ENCODE measurements around the gene ZNF580. TPM values are rescaled to one million over a fixed set of nuclear protein-coding genes. Genes with fewer than 3 reads are reported as not detected.

Gene ZNF580
- polyA plus RNA-seq (2013, experiment 1 of 4): 45.3 TPM
- polyA plus RNA-seq (2013, experiment 2 of 4): 44.3 TPM
- polyA plus RNA-seq (2013, experiment 3 of 4): 41.1 TPM
- 44.7 TPM for polyA plus RNA-seq (2013, experiment 4 of 4)

DNA sequence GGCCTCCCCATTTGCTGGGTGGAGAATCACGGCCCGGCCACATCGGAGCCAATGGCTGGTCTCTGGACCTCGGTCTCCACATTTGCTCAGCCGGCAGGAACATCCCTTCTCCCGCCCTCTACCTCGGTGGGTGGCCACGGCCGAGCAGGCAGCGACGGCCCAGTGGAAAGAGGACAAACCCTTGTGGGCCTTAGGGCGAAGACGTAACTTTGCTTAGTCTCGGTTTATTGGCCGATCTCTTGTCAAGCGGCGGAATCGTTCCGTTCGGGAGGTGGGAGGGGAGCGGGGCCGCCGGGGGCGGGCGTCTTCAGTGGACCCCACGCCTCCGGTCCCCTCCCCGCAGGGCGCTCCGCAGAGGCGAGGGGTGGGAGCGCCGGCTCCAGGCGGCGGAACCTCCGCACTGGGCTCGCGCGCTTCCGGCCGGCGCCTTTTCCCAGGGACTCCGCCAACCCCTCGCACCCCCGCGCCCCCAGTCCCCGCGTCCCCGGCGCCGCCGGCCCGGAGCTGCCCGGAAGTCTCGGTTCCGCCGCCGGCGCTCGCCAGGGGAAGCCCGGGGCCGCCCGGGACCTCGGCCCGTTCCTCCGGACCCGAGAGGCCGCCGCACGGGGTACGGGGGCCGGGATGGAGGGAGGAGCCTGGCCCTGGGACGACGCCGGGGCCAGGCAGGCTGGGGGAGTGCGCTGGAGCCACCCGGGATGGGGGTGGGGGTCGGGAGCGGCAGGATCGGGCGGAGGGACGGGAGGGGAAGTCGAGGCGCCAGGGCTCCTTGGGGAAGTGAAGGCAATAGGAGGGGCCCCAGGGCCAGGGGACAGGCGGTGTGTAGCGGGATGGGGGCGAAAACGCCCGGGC, at the start of gene ZNF580:
TSS of gene ZNF580 (plus strand) at position 426 of the 849 bp plus-strand sequence. CDS start 1,507 bp downstream, outside the sequence.
- Histone ChIP-seq H3K4me1 (ENCODE audit: control insufficient read depth, insufficient read depth, low read length) (peaks cover 26% of the 10 kb centered on the region), H3K36me3 (ENCODE audit: control insufficient read depth, insufficient read depth, low read length) (peaks cover 14% of the 10 kb centered on the region), H3K27ac (ENCODE audit: insufficient read depth, low read depth, low read length, poor library complexity, severe bottlenecking) (peak within 1 kb of the TSS; percentile 62), H3K9me3 (ENCODE audit: control insufficient read depth, low read length) (no peaks in the 10 kb centered on the region), H3K4me3 (ENCODE audit: insufficient read depth, low read depth, low read length) (peak within 1 kb of the TSS; percentile 59), H3K27me3 (ENCODE audit: control insufficient read depth, insufficient read depth, low read length, poor library complexity, severe bottlenecking) (no peaks in the 10 kb centered on the region)
- WGBS, 2 experiments: 1 to 2% methylated on average over 89 of the region's 89 CpGs

- Histone ChIP-seq H3K36me3 (ENCODE audit: control insufficient read depth, insufficient read depth, low read length) (peaks cover 17% of the 10 kb centered on the region), H3K9me3 (ENCODE audit: control insufficient read depth, low read length) (no peaks in the 10 kb centered on the region), H3K4me3 (ENCODE audit: insufficient read depth, low read depth, low read length) (no peak overlapping the region), H3K4me1 (ENCODE audit: control insufficient read depth, insufficient read depth, low read length) (peaks cover 9% of the 10 kb centered on the region), H3K27me3 (ENCODE audit: control insufficient read depth, insufficient read depth, low read length, poor library complexity, severe bottlenecking) (no peaks in the 10 kb centered on the region), H3K27ac (ENCODE audit: insufficient read depth, low read depth, low read length, poor library complexity, severe bottlenecking) (no peak overlapping the region)
- WGBS, 2 experiments: 87 to 91% methylated on average over 10 of the region's 10 CpGs
These were observed 49.2 kb upstream of the ZNF580 start for GRCh38 chr19:55591555-55591954.

- H3K27me3 ChIP-seq (ENCODE audit: control insufficient read depth, insufficient read depth, low read length, poor library complexity, severe bottlenecking): no peaks in the 10 kb centered on the region
- peaks cover 10% of the 10 kb centered on the region for H3K4me1 ChIP-seq (ENCODE audit: control insufficient read depth, insufficient read depth, low read length)
- WGBS, 2 experiments: 97% methylated on average over 73 of the region's 73 CpGs
- H3K4me3 ChIP-seq (ENCODE audit: insufficient read depth, low read depth, low read length): no peak overlapping the region
- peaks cover 17% of the 10 kb centered on the region for H3K36me3 ChIP-seq (ENCODE audit: control insufficient read depth, insufficient read depth, low read length)
- no peaks in the 10 kb centered on the region for H3K9me3 ChIP-seq (ENCODE audit: control insufficient read depth, low read length)
- H3K27ac ChIP-seq (ENCODE audit: insufficient read depth, low read depth, low read length, poor library complexity, severe bottlenecking): no peak overlapping the region
These were observed 48.3 kb upstream of the ZNF580 start for GRCh38 chr19:55592391-55593090.

GRCh38 chr19:55593096-55593772, 47.6 kb upstream of the ZNF580 start:
- Histone ChIP-seq H3K27me3 (ENCODE audit: control insufficient read depth, insufficient read depth, low read length, poor library complexity, severe bottlenecking) (no peaks in the 10 kb centered on the region), H3K4me1 (ENCODE audit: control insufficient read depth, insufficient read depth, low read length) (peaks cover 17% of the 10 kb centered on the region), H3K4me3 (ENCODE audit: insufficient read depth, low read depth, low read length) (no peak overlapping the region), H3K36me3 (ENCODE audit: control insufficient read depth, insufficient read depth, low read length) (peaks cover 17% of the 10 kb centered on the region), H3K9me3 (ENCODE audit: control insufficient read depth, low read length) (no peaks in the 10 kb centered on the region), H3K27ac (ENCODE audit: insufficient read depth, low read depth, low read length, poor library complexity, severe bottlenecking) (no peak overlapping the region)
- WGBS, 2 experiments: 96 to 97% methylated on average over 68 of the region's 68 CpGs

DNA sequence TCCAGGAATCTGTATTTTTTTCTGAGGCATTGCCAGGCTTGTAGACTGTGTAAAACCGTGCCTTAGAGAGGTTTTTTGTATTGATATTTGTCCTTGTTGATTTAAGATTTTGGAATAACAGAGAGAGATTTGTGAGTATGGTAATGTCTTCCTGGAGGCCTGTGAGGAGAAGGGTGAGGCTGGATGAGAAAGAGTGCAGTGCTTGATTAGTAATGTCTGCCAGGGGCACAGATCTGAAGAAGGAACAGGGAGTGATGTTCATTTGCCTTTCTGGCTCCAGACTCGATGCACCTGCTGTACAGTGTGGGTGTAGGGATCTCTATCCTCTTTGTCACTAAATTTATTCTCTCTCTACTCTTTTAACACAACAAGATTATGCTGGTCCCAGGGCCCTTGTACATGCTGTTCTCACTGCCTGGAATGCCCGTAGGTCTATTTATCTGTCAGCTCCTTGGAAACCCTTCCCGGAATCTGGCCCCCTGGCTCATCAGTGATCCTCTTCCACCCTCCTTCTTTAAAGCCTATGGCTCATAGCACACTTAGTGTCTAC, 45.7 kb upstream of the ZNF580 start:
- Histone ChIP-seq H3K4me1 (ENCODE audit: control insufficient read depth, insufficient read depth, low read length) (peaks cover 12% of the 10 kb centered on the region), H3K27ac (ENCODE audit: insufficient read depth, low read depth, low read length, poor library complexity, severe bottlenecking) (no peak overlapping the region), H3K4me3 (ENCODE audit: insufficient read depth, low read depth, low read length) (no peak overlapping the region), H3K36me3 (ENCODE audit: control insufficient read depth, insufficient read depth, low read length) (peaks cover 17% of the 10 kb centered on the region), H3K9me3 (ENCODE audit: control insufficient read depth, low read length) (no peaks in the 10 kb centered on the region), H3K27me3 (ENCODE audit: control insufficient read depth, insufficient read depth, low read length, poor library complexity, severe bottlenecking) (no peaks in the 10 kb centered on the region)
- 96 to 97% methylated on average over 4 of the region's 4 CpGs for WGBS, 2 experiments

GRCh38 chr19:55596304-55596703, 44.5 kb upstream of the ZNF580 start:
- Histone ChIP-seq H3K36me3 (ENCODE audit: control insufficient read depth, insufficient read depth, low read length) (peaks cover 17% of the 10 kb centered on the region), H3K9me3 (ENCODE audit: control insufficient read depth, low read length) (no peaks in the 10 kb centered on the region), H3K27ac (ENCODE audit: insufficient read depth, low read depth, low read length, poor library complexity, severe bottlenecking) (no peak overlapping the region), H3K27me3 (ENCODE audit: control insufficient read depth, insufficient read depth, low read length, poor library complexity, severe bottlenecking) (no peaks in the 10 kb centered on the region), H3K4me1 (ENCODE audit: control insufficient read depth, insufficient read depth, low read length) (peaks cover 12% of the 10 kb centered on the region), H3K4me3 (ENCODE audit: insufficient read depth, low read depth, low read length) (no peak overlapping the region)
- WGBS, 2 experiments: 92 to 94% methylated on average over 3 of the region's 3 CpGs

GRCh38 chr19:55597501-55597921, 43.3 kb upstream of the ZNF580 start:
- peaks cover 15% of the 10 kb centered on the region for H3K36me3 ChIP-seq (ENCODE audit: control insufficient read depth, insufficient read depth, low read length)
- H3K27ac ChIP-seq (ENCODE audit: insufficient read depth, low read depth, low read length, poor library complexity, severe bottlenecking): no peak overlapping the region
- 94 to 95% methylated on average over 29 to 30 of the region's 30 CpGs for WGBS, 2 experiments
- no peak overlapping the region for H3K4me3 ChIP-seq (ENCODE audit: insufficient read depth, low read depth, low read length)
- peaks cover 12% of the 10 kb centered on the region for H3K4me1 ChIP-seq (ENCODE audit: control insufficient read depth, insufficient read depth, low read length)
- no peaks in the 10 kb centered on the region for H3K9me3 ChIP-seq (ENCODE audit: control insufficient read depth, low read length)
- H3K27me3 ChIP-seq (ENCODE audit: control insufficient read depth, insufficient read depth, low read length, poor library complexity, severe bottlenecking): no peaks in the 10 kb centered on the region

- no peaks in the 10 kb centered on the region for H3K9me3 ChIP-seq (ENCODE audit: control insufficient read depth, low read length)
- H3K27me3 ChIP-seq (ENCODE audit: control insufficient read depth, insufficient read depth, low read length, poor library complexity, severe bottlenecking): no peaks in the 10 kb centered on the region
- H3K4me3 ChIP-seq (ENCODE audit: insufficient read depth, low read depth, low read length): no peak overlapping the region
- peaks cover 12% of the 10 kb centered on the region for H3K4me1 ChIP-seq (ENCODE audit: control insufficient read depth, insufficient read depth, low read length)
- peaks cover 15% of the 10 kb centered on the region for H3K36me3 ChIP-seq (ENCODE audit: control insufficient read depth, insufficient read depth, low read length)
- WGBS, 2 experiments: 73 to 81% methylated on average over 9 of the region's 9 CpGs
- no peak overlapping the region for H3K27ac ChIP-seq (ENCODE audit: insufficient read depth, low read depth, low read length, poor library complexity, severe bottlenecking)
These were observed 42.8 kb upstream of the ZNF580 start for GRCh38 chr19:55598034-55598433.

DNA sequence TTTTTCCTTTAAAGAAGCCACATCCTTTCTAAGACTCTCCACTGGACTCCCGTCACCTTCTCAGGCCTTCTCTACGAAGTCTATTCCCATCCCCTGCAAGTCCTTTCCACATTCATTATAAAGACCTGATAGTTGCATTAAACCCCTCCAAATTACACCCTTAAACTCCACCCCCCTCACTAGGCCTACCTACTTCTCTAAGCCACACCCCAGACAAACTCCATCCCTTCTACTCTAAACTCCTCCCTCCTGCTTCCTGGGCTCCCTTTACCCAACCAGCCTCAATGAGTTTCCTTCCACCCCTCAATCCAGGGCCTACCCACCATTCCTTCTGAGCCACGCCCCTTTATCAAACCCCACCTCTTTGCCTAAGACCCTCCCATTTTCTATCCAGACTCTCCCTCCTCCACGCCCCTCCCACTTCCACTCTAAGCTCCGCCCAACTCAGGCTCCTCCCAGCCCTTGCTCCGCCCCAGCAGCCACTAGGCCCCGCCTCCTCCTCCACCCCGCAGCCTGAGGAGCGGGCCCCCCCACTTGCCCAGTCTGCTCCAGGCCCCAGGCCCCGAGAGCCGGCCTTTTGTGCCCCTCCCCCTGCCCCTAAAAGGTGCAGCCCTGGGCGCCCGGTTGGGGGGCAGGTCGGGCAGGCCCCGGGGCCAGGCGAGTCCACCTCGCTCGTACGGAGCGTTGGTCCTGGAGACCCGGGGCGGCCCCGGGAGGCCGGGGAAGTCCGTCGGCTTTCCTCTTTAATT, 41.9 kb upstream of the ZNF580 start:
- Histone ChIP-seq H3K27me3 (ENCODE audit: control insufficient read depth, insufficient read depth, low read length, poor library complexity, severe bottlenecking) (no peaks in the 10 kb centered on the region), H3K4me3 (ENCODE audit: insufficient read depth, low read depth, low read length) (peak overlapping the region; percentile 62), H3K4me1 (ENCODE audit: control insufficient read depth, insufficient read depth, low read length) (peaks cover 12% of the 10 kb centered on the region), H3K27ac (ENCODE audit: insufficient read depth, low read depth, low read length, poor library complexity, severe bottlenecking) (peak overlapping the region; percentile 99), H3K9me3 (ENCODE audit: control insufficient read depth, low read length) (no peaks in the 10 kb centered on the region), H3K36me3 (ENCODE audit: control insufficient read depth, insufficient read depth, low read length) (peaks cover 15% of the 10 kb centered on the region)
- WGBS, 2 experiments: 7% methylated on average over 26 of the region's 26 CpGs

Measured in ectodermal cell (in vitro differentiated cells).